Cardiac muscle cell (in vitro differentiated cells and primary cell): ENCODE measurements around the gene SLC23A2. TPM values are rescaled to one million over a fixed set of nuclear protein-coding genes. Genes with fewer than 3 reads are reported as not detected.

Experiments
- DNase-seq, 2 donors: peaks; one replicate each; pipeline versions ENCODE4 v3.0.0 to v3.0.0-alpha.2; 2010 to 2017; ENCODE audit warnings: low read depth in 1 of 2, low spot score in 1 of 2
- H3K27ac ChIP-seq: fragments of 200-600 bp; sonication (generic); 2 replicates; pipeline ENCODE4 v1.5.1; 2016
- H3K27me3 ChIP-seq: fragments of 200-600 bp; sonication (generic); 2 replicates; pipeline ENCODE4 v1.6.0; 2016; ENCODE audit warnings: control low read depth
- H3K36me3 ChIP-seq: fragments of 200-600 bp; sonication (generic); 2 replicates; pipeline ENCODE4 v1.5.1; 2016; ENCODE audit warnings: control low read depth
- H3K4me1 ChIP-seq: fragments of 200-600 bp; sonication (generic); 2 replicates; pipeline ENCODE4 v1.8.1; 2017; ENCODE audit warnings: low read depth, mild to moderate bottlenecking, mixed run types
- H3K4me3 ChIP-seq: fragments of 200-600 bp; sonication (generic); 2 replicates; pipeline ENCODE4 v1.5.1; 2016; ENCODE audit warnings: mild to moderate bottlenecking
- H3K9me3 ChIP-seq: fragments of 200-600 bp; sonication (generic); 2 replicates; pipeline ENCODE4 v1.5.1; 2017; ENCODE audit warnings: low read depth, mild to moderate bottlenecking, control low read depth
- CTCF ChIP-seq: IDR thresholded peaks from 2 replicates; pipeline ENCODE4 v1.5.1; 2012; ENCODE audit warnings: low read depth, mild to moderate bottlenecking, low read length
- polyA plus RNA-seq: library from polyadenylated mRNA; unstranded; fragments of >200 nt; fragmentation: Nextera tagmentation; extraction: Ambion mirVana; gene quantifications from 2 replicates; pipeline ENCODE4 v1.2.1, GENCODE V29; 2016
- total RNA-seq: library from RNA; depleted of rRNA; stranded (reverse); fragments of >200 nt; gene quantifications from 2 replicates; pipeline ENCODE4 v1.2.3, GENCODE V29; 2016

The SLC23A2 gene
- total and polyA plus RNA-seq, 2 experiments from 2014 or later, result 5.9 to 10.6 TPM

- no peak for DNase-seq
- no peaks in the 10 kb centered on the region for H3K9me3 ChIP-seq
Observed at GRCh38 chr20:4876301-4876700, 125.0 kb downstream of the SLC23A2 start.

GRCh38 chr20:4875578-4876067, 125.7 kb downstream of the SLC23A2 start:
- DNase-seq, result peak in 1 of 2 donors; percentile 8
- Histone ChIP-seq H3K9me3 (no peaks in the 10 kb centered on the region), H3K27ac (no peak overlapping the region), H3K4me3 (no peak overlapping the region), H3K36me3 (no peaks in the 10 kb centered on the region), H3K27me3 (no peaks in the 10 kb centered on the region), H3K4me1 (no peaks in the 10 kb centered on the region)
- TF ChIP-seq CTCF, result no peak

More at GRCh38 chr20:4876301-4876700, 125.0 kb downstream of the SLC23A2 start:
- Histone ChIP-seq H3K4me1 (no peaks in the 10 kb centered on the region), H3K27ac (no peak overlapping the region), H3K4me3 (no peak overlapping the region), H3K36me3 (no peaks in the 10 kb centered on the region), H3K27me3 (no peaks in the 10 kb centered on the region)
- TF ChIP-seq CTCF, result no peak

- H3K4me3 ChIP-seq, result no peak overlapping the region
- no peak overlapping the region for H3K27ac ChIP-seq
- TF ChIP-seq CTCF, result no peak
- H3K9me3 ChIP-seq, result no peaks in the 10 kb centered on the region
- no peak for DNase-seq
- no peaks in the 10 kb centered on the region for H3K36me3 ChIP-seq
- no peaks in the 10 kb centered on the region for H3K4me1 ChIP-seq
- no peaks in the 10 kb centered on the region for H3K27me3 ChIP-seq
Observed at GRCh38 chr20:4873396-4873795, 127.9 kb downstream of the SLC23A2 start.

- Histone ChIP-seq H3K9me3 (no peaks in the 10 kb centered on the region), H3K36me3 (no peaks in the 10 kb centered on the region)
- no peak for TF ChIP-seq CTCF
Observed at GRCh38 chr20:4871486-4871885, 129.8 kb downstream of the SLC23A2 start.

GRCh38 chr20:4870906-4871305, 130.4 kb downstream of the SLC23A2 start:
- TF ChIP-seq CTCF, result no peak
- no peak overlapping the region for H3K27ac ChIP-seq
- no peak for DNase-seq
- H3K36me3 ChIP-seq, result no peaks in the 10 kb centered on the region
- no peaks in the 10 kb centered on the region for H3K27me3 ChIP-seq
- H3K4me3 ChIP-seq, result no peak overlapping the region
- H3K4me1 ChIP-seq, result no peaks in the 10 kb centered on the region
- no peaks in the 10 kb centered on the region for H3K9me3 ChIP-seq

More at GRCh38 chr20:4871486-4871885, 129.8 kb downstream of the SLC23A2 start:
- no peaks in the 10 kb centered on the region for H3K27me3 ChIP-seq
- no peaks in the 10 kb centered on the region for H3K4me1 ChIP-seq
- DNase-seq, result no peak
- H3K4me3 ChIP-seq, result no peak overlapping the region
- H3K27ac ChIP-seq, result no peak overlapping the region
